SK-N-SH treated with all-trans-retinoic acid at 6 μM for 48 hours (cell line): Measurements from ENCODE around the gene AGAP1.

Experiments
- TCF4 ChIP-seq: fragments of 250-450 bp; sonication (Bioruptor Pico); IDR thresholded peaks from 2 replicates; pipeline ENCODE4 v1.8.0; 2021; ENCODE audit warnings: mild to moderate bottlenecking, moderate library complexity, borderline replicate concordance
- ZFP30 ChIP-seq: fragments of 450-650 bp; formaldehyde crosslinking; IDR thresholded peaks from 2 replicates; pipeline ENCODE4 v1.5.0; 2022; ENCODE audit warnings: mild to moderate bottlenecking, moderate library complexity

- TF ChIP-seq ZFP30 = no peak
- TF ChIP-seq TCF4 (CRISPR knock-in tag) = no peak
Observed at GRCh38 chr2:236051351-236051750, 557.5 kb downstream of the AGAP1 start.
